NCI-H1417 (cell line): Measurements from ENCODE around the gene DDT.
"Not testable (repeated sequence)": the region's sequence is repeated elsewhere in the genome, so short reads cannot be mapped to it uniquely, and the experiment has no call there.

Source experiments
- DNase-seq, 3 experiments: peaks; one replicate each; lab custom pipeline; 2025; lab: John Stamatoyannopoulos, UW

DDT gene

DNA sequence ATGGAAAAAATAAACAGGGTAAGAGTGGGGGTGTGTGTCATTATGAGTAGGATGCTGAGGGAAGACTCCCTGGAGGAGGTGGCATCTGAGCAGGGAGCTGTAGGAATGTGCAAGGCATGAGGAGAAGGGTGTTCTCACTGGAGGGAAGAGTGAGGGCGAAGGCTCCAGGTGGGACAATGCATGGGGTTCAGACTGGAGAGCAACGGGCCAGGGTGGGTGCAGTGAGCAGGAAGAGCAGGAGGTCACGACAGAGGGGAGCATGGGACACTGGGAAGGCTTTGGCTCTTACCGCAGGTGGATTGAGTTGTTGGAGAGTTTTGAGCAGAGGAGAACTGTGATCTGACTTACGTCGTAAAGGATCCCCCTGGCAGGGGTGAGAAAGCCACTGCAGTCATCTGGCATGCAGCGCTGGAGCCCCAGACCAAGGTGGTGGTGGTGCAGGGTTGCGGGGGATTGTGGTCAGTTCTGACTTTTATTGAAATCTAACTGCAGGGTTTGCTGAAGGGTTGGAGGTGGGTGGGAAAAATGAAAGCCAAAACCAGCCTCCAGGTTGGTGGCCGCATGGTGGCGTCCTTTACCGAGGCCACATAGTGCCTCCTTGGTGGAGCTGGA lies 21.3 kb downstream of the DDT start:
- DNase-seq: not testable (repeated sequence)

DNA sequence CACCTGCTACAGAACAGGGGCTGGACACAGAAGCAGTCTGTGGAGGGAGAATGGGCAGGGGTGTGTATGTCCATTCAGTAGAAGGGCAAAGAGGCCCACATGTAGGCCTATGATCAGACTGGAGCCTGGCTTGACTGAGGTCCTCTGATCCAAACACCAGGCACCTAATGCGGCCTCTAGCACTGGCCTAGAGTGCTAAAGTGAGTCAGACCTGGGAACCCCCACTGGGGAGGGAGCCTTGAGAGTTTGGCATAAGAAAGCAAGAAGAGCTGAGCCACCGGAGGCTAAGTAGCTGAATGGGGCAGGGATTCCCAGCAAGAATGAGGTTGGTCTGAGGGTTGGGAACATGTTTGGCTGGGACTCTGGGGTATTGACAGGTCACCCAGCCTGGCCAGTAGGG lies 22.9 kb downstream of the DDT start:
- not testable (repeated sequence) for DNase-seq

GRCh38 chr22:23949764-23950163 lies 24.5 kb downstream of the DDT start:
- DNase-seq: not testable (repeated sequence)

- DNase-seq: not testable (repeated sequence)
Observed at GRCh38 chr22:23947391-23947790, 26.9 kb downstream of the DDT start.

DNA sequence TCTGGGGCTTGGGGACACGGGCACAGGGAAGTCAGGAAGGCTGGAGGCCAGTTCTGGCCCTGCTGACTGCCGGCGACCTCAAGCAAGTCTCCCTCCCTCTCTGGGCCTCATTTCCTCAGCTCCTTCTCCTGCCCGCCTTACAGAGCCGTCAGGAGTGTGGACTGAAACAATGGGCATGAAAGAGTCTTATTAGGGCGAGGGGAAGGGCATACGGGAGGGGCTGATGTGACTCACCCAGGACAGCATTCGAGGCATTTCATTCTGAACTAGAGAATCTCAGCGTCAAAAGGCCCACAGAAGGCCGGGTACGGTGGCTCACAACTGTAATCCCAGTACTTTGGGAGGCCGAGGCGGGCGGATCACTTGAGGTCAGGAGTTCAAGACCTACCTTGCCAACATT lies 34.1 kb downstream of the DDT start:
- DNase-seq: not testable (repeated sequence)

- no peak for DNase-seq
Observed at GRCh38 chr22:23939017-23939357, 35.3 kb downstream of the DDT start.

- DNase-seq: no peak
Observed at GRCh38 chr22:23938328-23939016, 35.8 kb downstream of the DDT start.

DNA sequence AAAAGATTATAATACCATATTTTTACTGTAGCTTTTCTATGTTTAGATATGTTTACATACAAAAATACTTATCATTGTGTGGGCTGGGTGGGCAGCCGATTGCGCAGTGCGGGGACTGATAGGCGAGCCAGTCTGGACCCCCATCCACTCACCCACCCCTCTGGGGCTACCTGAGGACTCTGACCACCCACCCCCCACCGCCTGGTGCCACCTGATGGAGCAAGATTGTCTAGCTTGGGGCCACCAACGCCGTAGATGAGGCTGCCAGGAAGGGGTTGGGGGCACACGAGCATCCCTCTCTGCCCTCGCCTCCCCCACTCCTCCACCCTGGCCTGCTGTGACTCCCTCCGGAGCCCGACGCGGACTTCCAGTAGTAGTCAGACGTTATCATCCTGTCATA lies 47.7 kb downstream of the DDT start:
- no peak for DNase-seq

GRCh38 chr22:23925020-23925606 lies 49.1 kb downstream of the DDT start:
- DNase-seq: no peak

DNA sequence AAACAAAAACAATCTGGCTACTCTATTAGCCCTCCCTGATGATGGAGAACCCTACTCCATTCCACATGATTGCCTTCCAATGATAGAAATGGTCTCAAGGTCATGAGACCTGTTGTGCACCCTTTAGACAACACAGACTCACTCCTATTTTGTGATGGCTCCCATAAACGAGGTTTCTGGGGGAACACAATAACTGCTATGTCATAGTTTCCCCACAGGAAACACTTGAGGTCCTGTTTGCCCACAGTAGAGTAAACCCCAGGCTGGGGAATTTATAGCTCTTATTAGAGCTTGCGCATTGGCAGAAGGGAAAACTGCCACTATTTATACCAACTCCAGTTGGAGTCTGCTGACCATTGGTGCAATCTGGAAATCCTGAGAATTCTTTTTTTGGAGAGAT lies 51.3 kb downstream of the DDT start:
- no peak for DNase-seq

GRCh38 chr22:23921586-23922201 lies 52.5 kb downstream of the DDT start:
- not testable (repeated sequence) for DNase-seq
